Hepatocyte (in vitro differentiated cells): ENCODE results near the gene CGRRF1. TPM values are rescaled to one million over a fixed set of nuclear protein-coding genes. Genes with fewer than 3 reads are reported as not detected.

ENCODE experiments used
- DNase-seq: peaks from one replicate; pipeline ENCODE4 v3.0.0-alpha.2; 2016; ENCODE audit warnings: low spot score
- H2AFZ ChIP-seq: fragments of 200-600 bp; sonication (generic); 2 replicates; pipeline ENCODE4 v1.6.0; 2016; ENCODE audit warnings: antibody characterized with exemption, mild to moderate bottlenecking
- H3K27ac ChIP-seq: fragments of 200-600 bp; sonication (generic); 2 replicates; pipeline ENCODE4 v1.5.1; 2016; ENCODE audit warnings: mild to moderate bottlenecking
- H3K27me3 ChIP-seq: fragments of 200-600 bp; sonication (generic); 2 replicates; pipeline ENCODE4 v1.6.1; 2016
- H3K36me3 ChIP-seq: fragments of 200-600 bp; sonication (generic); replicated peaks from 2 replicates; pipeline ENCODE4 v1.5.1; 2016; ENCODE audit warnings: low read depth; ENCODE audit not compliant: insufficient read depth
- H3K4me1 ChIP-seq: fragments of 200-600 bp; sonication (generic); 2 replicates; pipeline ENCODE4 v1.5.1; 2016; ENCODE audit warnings: mild to moderate bottlenecking, moderate library complexity; ENCODE audit not compliant: insufficient read depth
- H3K4me2 ChIP-seq: fragments of 200-600 bp; sonication (generic); 2 replicates; pipeline ENCODE4 v1.6.0; 2016
- H3K4me3 ChIP-seq: fragments of 200-600 bp; sonication (generic); 2 replicates; pipeline ENCODE4 v1.5.1; 2016; ENCODE audit warnings: mild to moderate bottlenecking
- H3K79me2 ChIP-seq: fragments of 200-600 bp; sonication (generic); 2 replicates; pipeline ENCODE4 v1.6.0; 2017; ENCODE audit warnings: mild to moderate bottlenecking
- H3K9me2 ChIP-seq: fragments of 200-600 bp; sonication (generic); replicated peaks from 2 replicates; pipeline ENCODE4 v1.6.0; 2017; ENCODE audit warnings: mild to moderate bottlenecking; ENCODE audit not compliant: insufficient read depth
- H3K9me3 ChIP-seq: fragments of 200-600 bp; sonication (generic); 2 replicates; pipeline ENCODE4 v1.5.1; 2016; ENCODE audit warnings: low read depth, mild to moderate bottlenecking
- H4K20me1 ChIP-seq: fragments of 200-600 bp; sonication (generic); 2 replicates; pipeline ENCODE4 v1.6.0; 2016; ENCODE audit warnings: mild to moderate bottlenecking; ENCODE audit not compliant: insufficient read depth, poor library complexity, severe bottlenecking
- CTCF ChIP-seq: fragments of 200-600 bp; sonication (generic); IDR thresholded peaks from 2 replicates; pipeline ENCODE4 v1.5.1; 2016; ENCODE audit warnings: antibody characterized with exemption, mild to moderate bottlenecking; ENCODE audit not compliant: poor library complexity
- EZH2 ChIP-seq: fragments of 200-600 bp; sonication (generic); IDR thresholded peaks from 2 replicates; pipeline ENCODE4 v1.6.1; 2016; ENCODE audit warnings: antibody characterized with exemption, mild to moderate bottlenecking, borderline replicate concordance
- EZH2phosphoT487 ChIP-seq: fragments of 200-600 bp; sonication (generic); IDR thresholded peaks from one replicate; pipeline ENCODE4 v1.6.1; 2018; ENCODE audit warnings: antibody characterized with exemption, mild to moderate bottlenecking, low read depth, moderate library complexity; ENCODE audit not compliant: unreplicated experiment, severe bottlenecking
- WGBS: methylation state at CpG from one replicate; pipeline ENCODE4 v1.1.6; 2016; ENCODE audit warnings: low lambda C conversion rate; ENCODE audit errors: missing lambda C conversion rate; 5-methylcytosine and 5-hydroxymethylcytosine counted together
- polyA plus RNA-seq: library from polyadenylated mRNA; unstranded; fragments of >200 nt; fragmentation: Nextera tagmentation; extraction: Ambion mirVana; gene quantifications from 2 replicates; pipeline ENCODE4 v1.2.1, GENCODE V29; 2016
- total RNA-seq: library from RNA; depleted of rRNA; stranded (reverse); fragments of >200 nt; gene quantifications from 2 replicates; pipeline ENCODE4 v1.2.3, GENCODE V29; 2014

Gene CGRRF1, protein sequence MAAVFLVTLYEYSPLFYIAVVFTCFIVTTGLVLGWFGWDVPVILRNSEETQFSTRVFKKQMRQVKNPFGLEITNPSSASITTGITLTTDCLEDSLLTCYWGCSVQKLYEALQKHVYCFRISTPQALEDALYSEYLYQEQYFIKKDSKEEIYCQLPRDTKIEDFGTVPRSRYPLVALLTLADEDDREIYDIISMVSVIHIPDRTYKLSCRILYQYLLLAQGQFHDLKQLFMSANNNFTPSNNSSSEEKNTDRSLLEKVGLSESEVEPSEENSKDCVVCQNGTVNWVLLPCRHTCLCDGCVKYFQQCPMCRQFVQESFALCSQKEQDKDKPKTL
- total RNA-seq: 24.9 and 27.0 TPM in 2 replicates
- polyA plus RNA-seq: 20.7 and 22.9 TPM in 2 replicates

- DNase-seq: peak; percentile 99
- Histone ChIP-seq H3K27ac (peak within 1 kb of the TSS; percentile 81), H3K27me3 (no peaks in the 10 kb centered on the region), H3K79me2 (peaks cover 46% of the 10 kb centered on the region), H3K4me2 (peak within 1 kb of the TSS; percentile 80), H2AFZ (peak within 1 kb of the TSS; percentile 75), H4K20me1 (no peaks in the 10 kb centered on the region), H3K4me1 (peaks cover 6% of the 10 kb centered on the region), H3K9me2 (no peaks in the 10 kb centered on the region), H3K9me3 (no peaks in the 10 kb centered on the region), H3K36me3 (no peaks in the 10 kb centered on the region), H3K4me3 (peak within 1 kb of the TSS; percentile 71)
- WGBS: 2% methylated on average over 66 of the region's 66 CpGs
- TF ChIP-seq EZH2 (no peak), CTCF (peak; percentile 50)
Observed at GRCh38 chr14:54509546-54510501, at the start of gene CGRRF1. Gene CGRRF1 (plus strand): TSS chr14:54509906. CDS start chr14:54509960, 54 bp downstream.

- H3K9me2 ChIP-seq: no peaks in the 10 kb centered on the region
- 88% methylated on average over 5 of the region's 5 CpGs for WGBS
- no peak overlapping the region for H3K4me2 ChIP-seq
Observed at GRCh38 chr14:54462048-54462447, 47.7 kb upstream of the CGRRF1 start.

DNA sequence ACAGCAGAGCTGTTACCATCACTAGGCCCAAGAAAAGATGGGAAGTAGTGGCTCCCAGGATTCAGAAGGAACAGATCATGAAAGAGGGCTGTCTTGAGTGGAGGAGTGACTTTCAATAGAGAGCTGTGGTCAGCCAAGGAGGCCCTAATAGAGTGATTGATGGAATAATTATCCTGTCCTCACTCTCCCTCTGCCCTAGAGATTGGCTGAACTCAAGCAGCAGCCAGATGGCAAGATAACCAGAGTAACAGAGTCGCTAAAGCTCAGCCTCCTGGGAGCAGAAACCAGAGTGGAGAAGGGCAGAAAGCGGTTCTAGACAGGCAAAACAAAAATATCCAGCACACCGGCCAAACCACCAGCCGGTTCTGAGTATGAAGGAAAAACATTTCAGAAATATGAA is 44.1 kb upstream of the CGRRF1 start:
- Histone ChIP-seq H4K20me1 (no peaks in the 10 kb centered on the region), H3K4me3 (no peak overlapping the region), H2AFZ (no peak overlapping the region), H3K9me3 (no peaks in the 10 kb centered on the region), H3K36me3 (no peaks in the 10 kb centered on the region), H3K27me3 (no peaks in the 10 kb centered on the region), H3K9me2 (no peaks in the 10 kb centered on the region), H3K27ac (no peak overlapping the region), H3K79me2 (no peaks in the 10 kb centered on the region), H3K4me2 (no peak overlapping the region), H3K4me1 (no peaks in the 10 kb centered on the region)
- no peak for TF ChIP-seq EZH2
- no peak for TF ChIP-seq EZH2phosphoT487
- TF ChIP-seq CTCF: no peak
- WGBS: 67% methylated on average over 4 of the region's 4 CpGs
- no peak for DNase-seq

More at GRCh38 chr14:54462048-54462447, 47.7 kb upstream of the CGRRF1 start:
- Histone ChIP-seq H3K4me1 (no peaks in the 10 kb centered on the region), H3K79me2 (no peaks in the 10 kb centered on the region), H4K20me1 (no peaks in the 10 kb centered on the region), H3K4me3 (no peak overlapping the region), H3K27ac (no peak overlapping the region), H3K27me3 (no peaks in the 10 kb centered on the region), H3K9me3 (no peaks in the 10 kb centered on the region), H3K36me3 (no peaks in the 10 kb centered on the region), H2AFZ (no peak overlapping the region)
- no peak for DNase-seq
- TF ChIP-seq CTCF (no peak), EZH2 (no peak), EZH2phosphoT487 (no peak)
